K562 (cell line): ENCODE data around the gene S100A1. TPM values are rescaled to one million over a fixed set of nuclear protein-coding genes. Genes with fewer than 3 reads are reported as not detected.

Experiments used
- PCBP2 ChIP-seq: fragments of 200-400 bp; formaldehyde crosslinking; IDR thresholded peaks from 2 replicates; pipeline ENCODE4 v1.6.1; 2018; ENCODE audit warnings: low read length, low read depth, mild to moderate bottlenecking, moderate library complexity; ENCODE audit not compliant: poor library complexity, severe bottlenecking
- PTTG1 ChIP-seq: fragments of 450-650 bp; IDR thresholded peaks from 2 replicates; pipeline ENCODE4 v1.6.1; 2016; ENCODE audit warnings: low read depth, mild to moderate bottlenecking, missing genetic modification characterization, missing compliant biosample characterization
- RBBP5 ChIP-seq: fragments of 200-600 bp; sonication (generic); IDR thresholded peaks from 2 replicates; pipeline ENCODE4 v1.6.1; 2012; ENCODE audit warnings: borderline replicate concordance, mild to moderate bottlenecking, low read length, control low read depth, inconsistent platforms; ENCODE audit not compliant: insufficient read depth, poor library complexity, severe bottlenecking
- SP2 ChIP-seq: IDR thresholded peaks from 2 replicates; pipeline ENCODE4 v1.6.1; 2011; ENCODE audit warnings: mild to moderate bottlenecking, low read depth, low read length, moderate library complexity; ENCODE audit not compliant: poor library complexity, severe bottlenecking; ENCODE audit errors: extremely low read depth
- TAF9B ChIP-seq: fragments of 450-650 bp; IDR thresholded peaks from 2 replicates; pipeline ENCODE4 v1.6.1; 2018; ENCODE audit warnings: mild to moderate bottlenecking; ENCODE audit not compliant: partially characterized antibody
- TCF3 ChIP-seq: sonication (generic); formaldehyde crosslinking; IDR thresholded peaks from 2 replicates; pipeline ENCODE4 v1.4.0; 2020; ENCODE audit warnings: mild to moderate bottlenecking, missing genetic modification reagents
- THRA ChIP-seq: fragments of 450-650 bp; IDR thresholded peaks from 2 replicates; pipeline ENCODE4 v1.6.1; 2017; ENCODE audit warnings: mild to moderate bottlenecking, moderate library complexity
- TRIM25 ChIP-seq: fragments of 450-650 bp; IDR thresholded peaks from 2 replicates; pipeline ENCODE4 v1.7.0; 2016; ENCODE audit warnings: borderline replicate concordance
- ZNF140 ChIP-seq: fragments of 250-450 bp; sonication (Bioruptor Pico); IDR thresholded peaks from 2 replicates; pipeline ENCODE4 v1.8.0; 2021; ENCODE audit warnings: moderate library complexity, mild to moderate bottlenecking, inconsistent platforms
- ZNF316 ChIP-seq: fragments of 450-650 bp; IDR thresholded peaks from 2 replicates; pipeline ENCODE4 v1.6.1; 2016
- ZNF324 ChIP-seq: fragments of 250-450 bp; sonication (Bioruptor Pico); IDR thresholded peaks from 2 replicates; pipeline ENCODE4 v1.4.0; 2020; ENCODE audit warnings: mild to moderate bottlenecking
- ZNF586 ChIP-seq: fragments of 450-650 bp; formaldehyde crosslinking; conservative IDR thresholded peaks from 2 replicates; pipeline ENCODE4 v1.4.0; 2020; ENCODE audit warnings: mild to moderate bottlenecking, moderate library complexity
- ZNF644 ChIP-seq: fragments of 200-800 bp; sonication (Bioruptor generic); IDR thresholded peaks from 2 replicates; pipeline ENCODE4 v1.6.1; 2016; ENCODE audit warnings: low read depth, missing genetic modification characterization, missing compliant biosample characterization
- polyA plus RNA-seq, 8 experiments: library from polyadenylated mRNA; depleted of rRNA in 4 of 8; stranded (reverse) in 5 of 8; unstranded in 3 of 8; fragments of >200 nt; fragmentation: Nextera tagmentation in 2 of 8; fragmentation: Illumina TruSeq in 1 of 8; extraction: Ambion mirVana in 2 of 8; extraction: Trizol in 1 of 8; gene quantifications; 2 replicates each; pipeline versions ENCODE4 v1.2.1 to v1.2.3, GENCODE V29; 2011 to 2014; ENCODE audit warnings: inconsistent platforms in 1 of 8, missing spikeins in 1 of 8
- total RNA-seq, 7 experiments: library from RNA; depleted of rRNA in 6 of 7; stranded (reverse); fragments of >200 nt in 6 of 7; fragmentation: Illumina TruSeq in 2 of 7; extraction: Trizol in 2 of 7; gene quantifications; 2 replicates each; pipeline versions ENCODE4 v1.2.1 to v1.2.3, GENCODE V29; 2011 to 2021; ENCODE audit warnings: low replicate concordance in 1 of 7
- TF ChIP-seq, protein P1 (sequence below): sonication (generic); formaldehyde crosslinking; IDR thresholded peaks from 2 replicates; pipeline ENCODE4 v1.8.0; 2023; ENCODE audit warnings: mild to moderate bottlenecking, missing genetic modification reagents
- TF ChIP-seq, protein P2 (sequence below): fragments of 450-650 bp; formaldehyde crosslinking; IDR thresholded peaks from 2 replicates; pipeline ENCODE4 v1.4.0; 2020; ENCODE audit warnings: mild to moderate bottlenecking, moderate library complexity
- TF ChIP-seq, protein P3 (sequence below): sonication (generic); formaldehyde crosslinking; IDR thresholded peaks from 2 replicates; pipeline ENCODE4 v1.8.1; 2023; ENCODE audit warnings: mild to moderate bottlenecking, missing genetic modification reagents

S100A1 gene
- total and polyA plus RNA-seq, 9 of the 15 experiments (the other 6 are each of a cell fraction or from before 2014, with no cell fraction given) = 0.44 to 30.1 (median 12.7) TPM

DNA sequence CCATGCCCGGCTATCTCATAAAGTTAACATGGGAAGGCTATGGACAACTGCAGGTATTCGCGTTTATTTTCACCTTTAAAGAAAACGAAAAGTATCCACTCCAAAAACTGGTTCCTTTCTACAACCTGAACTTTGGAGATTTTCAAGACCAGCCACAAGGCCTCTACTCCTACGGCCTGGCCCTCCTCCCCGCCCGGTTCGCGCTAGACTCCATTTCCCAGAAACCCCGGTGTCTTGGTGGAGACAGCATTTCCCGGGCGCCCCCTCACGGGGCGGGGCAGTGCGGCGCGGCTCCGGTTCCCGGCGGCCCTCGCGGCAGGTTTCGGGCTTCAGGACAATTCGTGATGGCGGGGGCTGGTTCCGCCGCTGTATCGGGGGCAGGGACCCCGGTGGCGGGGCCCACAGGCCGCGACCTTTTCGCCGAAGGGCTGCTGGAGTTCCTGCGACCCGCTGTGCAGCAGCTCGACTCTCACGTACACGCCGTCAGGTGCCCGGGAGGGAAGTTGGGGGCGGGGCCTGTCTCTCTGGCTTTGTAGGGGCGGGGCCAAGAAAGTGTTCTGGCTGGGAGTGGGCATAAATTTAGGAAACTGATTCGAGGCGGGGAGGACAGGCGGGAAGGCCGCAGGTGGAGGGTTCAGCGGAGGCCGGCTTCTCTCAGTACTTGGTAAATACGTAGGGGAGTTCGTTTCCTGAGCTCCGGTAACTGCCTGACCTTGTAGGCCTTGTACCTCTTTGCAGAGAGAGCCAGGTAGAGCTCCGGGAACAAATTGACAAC, 30.4 kb downstream of the S100A1 start, which contains the start of gene SNAPIN (continued):
- TF ChIP-seq ZNF644 (tag) (0 out of 2 replicates have a peak, but pooled peaks have one; percentile 36), RBBP5 (peak; percentile 99), ZNF586 (CRISPR knock-in tag) (no peak), TCF3 (CRISPR knock-in tag) (no peak), ZNF324 (no peak), PTTG1 (tag) (no peak), THRA (no peak), ZNF140 (CRISPR knock-in tag) (no peak), ZNF316 (no peak), PCBP2 (no peak), TRIM25 (no peak), TAF9B (no peak), SP2 (no peak)
- TF ChIP-seq, protein P1, sequence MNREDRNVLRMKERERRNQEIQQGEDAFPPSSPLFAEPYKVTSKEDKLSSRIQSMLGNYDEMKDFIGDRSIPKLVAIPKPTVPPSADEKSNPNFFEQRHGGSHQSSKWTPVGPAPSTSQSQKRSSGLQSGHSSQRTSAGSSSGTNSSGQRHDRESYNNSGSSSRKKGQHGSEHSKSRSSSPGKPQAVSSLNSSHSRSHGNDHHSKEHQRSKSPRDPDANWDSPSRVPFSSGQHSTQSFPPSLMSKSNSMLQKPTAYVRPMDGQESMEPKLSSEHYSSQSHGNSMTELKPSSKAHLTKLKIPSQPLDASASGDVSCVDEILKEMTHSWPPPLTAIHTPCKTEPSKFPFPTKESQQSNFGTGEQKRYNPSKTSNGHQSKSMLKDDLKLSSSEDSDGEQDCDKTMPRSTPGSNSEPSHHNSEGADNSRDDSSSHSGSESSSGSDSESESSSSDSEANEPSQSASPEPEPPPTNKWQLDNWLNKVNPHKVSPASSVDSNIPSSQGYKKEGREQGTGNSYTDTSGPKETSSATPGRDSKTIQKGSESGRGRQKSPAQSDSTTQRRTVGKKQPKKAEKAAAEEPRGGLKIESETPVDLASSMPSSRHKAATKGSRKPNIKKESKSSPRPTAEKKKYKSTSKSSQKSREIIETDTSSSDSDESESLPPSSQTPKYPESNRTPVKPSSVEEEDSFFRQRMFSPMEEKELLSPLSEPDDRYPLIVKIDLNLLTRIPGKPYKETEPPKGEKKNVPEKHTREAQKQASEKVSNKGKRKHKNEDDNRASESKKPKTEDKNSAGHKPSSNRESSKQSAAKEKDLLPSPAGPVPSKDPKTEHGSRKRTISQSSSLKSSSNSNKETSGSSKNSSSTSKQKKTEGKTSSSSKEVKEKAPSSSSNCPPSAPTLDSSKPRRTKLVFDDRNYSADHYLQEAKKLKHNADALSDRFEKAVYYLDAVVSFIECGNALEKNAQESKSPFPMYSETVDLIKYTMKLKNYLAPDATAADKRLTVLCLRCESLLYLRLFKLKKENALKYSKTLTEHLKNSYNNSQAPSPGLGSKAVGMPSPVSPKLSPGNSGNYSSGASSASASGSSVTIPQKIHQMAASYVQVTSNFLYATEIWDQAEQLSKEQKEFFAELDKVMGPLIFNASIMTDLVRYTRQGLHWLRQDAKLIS (CRISPR knock-in tag) = no peak
- TF ChIP-seq, protein P2, sequence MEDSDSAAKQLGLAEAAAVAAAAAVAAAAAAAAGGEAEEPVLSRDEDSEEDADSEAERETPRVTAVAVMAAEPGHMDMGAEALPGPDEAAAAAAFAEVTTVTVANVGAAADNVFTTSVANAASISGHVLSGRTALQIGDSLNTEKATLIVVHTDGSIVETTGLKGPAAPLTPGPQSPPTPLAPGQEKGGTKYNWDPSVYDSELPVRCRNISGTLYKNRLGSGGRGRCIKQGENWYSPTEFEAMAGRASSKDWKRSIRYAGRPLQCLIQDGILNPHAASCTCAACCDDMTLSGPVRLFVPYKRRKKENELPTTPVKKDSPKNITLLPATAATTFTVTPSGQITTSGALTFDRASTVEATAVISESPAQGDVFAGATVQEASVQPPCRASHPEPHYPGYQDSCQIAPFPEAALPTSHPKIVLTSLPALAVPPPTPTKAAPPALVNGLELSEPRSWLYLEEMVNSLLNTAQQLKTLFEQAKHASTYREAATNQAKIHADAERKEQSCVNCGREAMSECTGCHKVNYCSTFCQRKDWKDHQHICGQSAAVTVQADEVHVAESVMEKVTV = no peak
- TF ChIP-seq, protein P3, sequence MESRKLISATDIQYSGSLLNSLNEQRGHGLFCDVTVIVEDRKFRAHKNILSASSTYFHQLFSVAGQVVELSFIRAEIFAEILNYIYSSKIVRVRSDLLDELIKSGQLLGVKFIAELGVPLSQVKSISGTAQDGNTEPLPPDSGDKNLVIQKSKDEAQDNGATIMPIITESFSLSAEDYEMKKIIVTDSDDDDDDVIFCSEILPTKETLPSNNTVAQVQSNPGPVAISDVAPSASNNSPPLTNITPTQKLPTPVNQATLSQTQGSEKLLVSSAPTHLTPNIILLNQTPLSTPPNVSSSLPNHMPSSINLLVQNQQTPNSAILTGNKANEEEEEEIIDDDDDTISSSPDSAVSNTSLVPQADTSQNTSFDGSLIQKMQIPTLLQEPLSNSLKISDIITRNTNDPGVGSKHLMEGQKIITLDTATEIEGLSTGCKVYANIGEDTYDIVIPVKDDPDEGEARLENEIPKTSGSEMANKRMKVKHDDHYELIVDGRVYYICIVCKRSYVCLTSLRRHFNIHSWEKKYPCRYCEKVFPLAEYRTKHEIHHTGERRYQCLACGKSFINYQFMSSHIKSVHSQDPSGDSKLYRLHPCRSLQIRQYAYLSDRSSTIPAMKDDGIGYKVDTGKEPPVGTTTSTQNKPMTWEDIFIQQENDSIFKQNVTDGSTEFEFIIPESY (CRISPR knock-in tag) = no peak
